Endothelial cell (in vitro differentiated cells): Measurements from ENCODE around the gene RANBP17. TPM values are rescaled to one million over a fixed set of nuclear protein-coding genes. Genes with fewer than 3 reads are reported as not detected.

Experiments used
- DNase-seq: peaks from one replicate; pipeline ENCODE4 v3.0.0; 2021; ENCODE audit warnings: low spot score
- H3K27ac Mint-ChIP-seq: one replicate; pipeline ENCODE4 v1.8.0; 2021; ENCODE audit warnings: mixed read lengths, inconsistent platforms; ENCODE audit not compliant: unreplicated experiment
- H3K27me3 Mint-ChIP-seq: one replicate; pipeline ENCODE4 v1.8.0; 2021; ENCODE audit warnings: mild to moderate bottlenecking, moderate library complexity, mixed read lengths, inconsistent platforms; ENCODE audit not compliant: unreplicated experiment
- H3K36me3 Mint-ChIP-seq: one replicate; pipeline ENCODE4 v1.8.0; 2021; ENCODE audit warnings: mild to moderate bottlenecking, low read depth, mixed read lengths, inconsistent platforms; ENCODE audit not compliant: unreplicated experiment
- H3K4me1 Mint-ChIP-seq: one replicate; pipeline ENCODE4 v1.8.0; 2021; ENCODE audit warnings: mild to moderate bottlenecking, mixed read lengths, inconsistent platforms; ENCODE audit not compliant: unreplicated experiment
- H3K4me3 Mint-ChIP-seq: one replicate; pipeline ENCODE4 v1.8.0; 2021; ENCODE audit warnings: mild to moderate bottlenecking, mixed read lengths, inconsistent platforms; ENCODE audit not compliant: unreplicated experiment
- H3K9me3 Mint-ChIP-seq: one replicate; pipeline ENCODE4 v1.8.0; 2021; ENCODE audit warnings: mixed read lengths, inconsistent platforms; ENCODE audit not compliant: unreplicated experiment
- CTCF ChIP-seq: fragments of 200-600 bp; sonication (generic); IDR thresholded peaks from one replicate; pipeline ENCODE4 v1.5.0; 2021; ENCODE audit warnings: antibody characterized with exemption; ENCODE audit not compliant: unreplicated experiment
- total RNA-seq: library from RNA; stranded (reverse); fragmentation: NEBNext Ultra II Directional; extraction: Animal tissue kit (Norgen Biotek cat#: 25700); gene quantifications from one replicate; pipeline ENCODE4 v1.2.1, GENCODE V29; 2021; ENCODE audit not compliant: unreplicated experiment

The RANBP17 gene
- total RNA-seq, 1 donor from 2014 or later = 22.7 TPM

DNA sequence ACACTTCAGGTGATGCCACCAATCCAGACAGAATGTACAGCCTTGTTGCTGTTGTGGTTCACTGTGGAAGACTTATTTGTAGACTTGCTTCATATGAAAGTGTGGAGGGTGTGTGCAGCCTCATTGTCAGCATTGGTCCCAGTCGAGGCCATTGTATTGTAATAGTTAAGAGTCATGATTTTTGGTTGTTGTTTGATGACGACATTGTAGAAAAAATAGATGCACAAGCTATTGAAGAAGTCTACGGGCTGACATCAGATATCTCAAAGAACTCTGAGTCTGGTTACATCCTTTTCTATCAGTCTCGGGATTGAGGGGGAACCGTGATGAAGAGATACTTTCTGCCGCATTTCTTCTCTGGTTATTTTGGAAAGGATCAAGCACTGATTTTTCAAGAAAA is 390.9 kb downstream of the RANBP17 start:
- Mint-ChIP-seq H3K4me3 (no peak overlapping the region), H3K27me3 (no peaks in the 10 kb centered on the region), H3K4me1 (no peaks in the 10 kb centered on the region), H3K36me3 (peaks cover 7% of the 10 kb centered on the region), H3K27ac (no peak overlapping the region), H3K9me3 (no peaks in the 10 kb centered on the region)
- no peak for TF ChIP-seq CTCF
- no peak for DNase-seq

- no peak for TF ChIP-seq CTCF
- Mint-ChIP-seq H3K9me3 (no peaks in the 10 kb centered on the region), H3K27me3 (no peaks in the 10 kb centered on the region), H3K4me1 (no peaks in the 10 kb centered on the region), H3K27ac (no peak overlapping the region), H3K4me3 (no peak overlapping the region), H3K36me3 (no peaks in the 10 kb centered on the region)
- no peak for DNase-seq
These were observed 397.1 kb downstream of the RANBP17 start for GRCh38 chr5:171258737-171259415.

GRCh38 chr5:171261361-171261760 is 399.5 kb downstream of the RANBP17 start:
- Mint-ChIP-seq H3K4me3 (no peak overlapping the region), H3K4me1 (no peaks in the 10 kb centered on the region), H3K36me3 (no peaks in the 10 kb centered on the region), H3K9me3 (no peaks in the 10 kb centered on the region), H3K27ac (no peak overlapping the region), H3K27me3 (no peaks in the 10 kb centered on the region)
- TF ChIP-seq CTCF = no peak
- no peak for DNase-seq

- DNase-seq = no peak
- no peaks in the 10 kb centered on the region for H3K27me3 Mint-ChIP-seq
- TF ChIP-seq CTCF = no peak
- H3K36me3 Mint-ChIP-seq = no peaks in the 10 kb centered on the region
- H3K4me1 Mint-ChIP-seq = no peaks in the 10 kb centered on the region
- H3K27ac Mint-ChIP-seq = no peak overlapping the region
- no peaks in the 10 kb centered on the region for H3K9me3 Mint-ChIP-seq
- H3K4me3 Mint-ChIP-seq = no peak overlapping the region
These were observed 400.1 kb downstream of the RANBP17 start for GRCh38 chr5:171261904-171262303.

GRCh38 chr5:171263181-171263580 is 401.4 kb downstream of the RANBP17 start:
- no peaks in the 10 kb centered on the region for H3K9me3 Mint-ChIP-seq
- no peak overlapping the region for H3K4me3 Mint-ChIP-seq
- H3K36me3 Mint-ChIP-seq = no peaks in the 10 kb centered on the region
- no peak for TF ChIP-seq CTCF
- no peak for DNase-seq
- H3K4me1 Mint-ChIP-seq = no peaks in the 10 kb centered on the region
- no peaks in the 10 kb centered on the region for H3K27me3 Mint-ChIP-seq
- H3K27ac Mint-ChIP-seq = no peak overlapping the region
